Central memory CD8-positive, alpha-beta T cell (primary cell): Measurements from ENCODE around the gene CRYZ.
"Not testable (repeated sequence)": the region's sequence is repeated elsewhere in the genome, so short reads cannot be mapped to it uniquely, and the experiment has no call there.

ENCODE experiments used
- ATAC-seq: fragments of 150-1000 bp; cut with Tn5 transposase; replicated peaks from 2 replicates; pipeline ENCODE4 v1.10.0; 2022; ENCODE audit warnings: mild to moderate bottlenecking, moderate FRiP score, moderate number of reproducible peaks; ENCODE audit not compliant: poor library complexity, severe bottlenecking; ENCODE audit errors: extremely low read depth
- DNase-seq, 2 donors: peaks; one replicate each; pipeline ENCODE4 v3.0.0; 2021; ENCODE audit warnings: low spot score in 2 of 2
- H3K27ac Mint-ChIP-seq: one replicate; pipeline ENCODE4 v1.8.0; 2022; ENCODE audit warnings: low read depth, mild to moderate bottlenecking, moderate library complexity, mixed read lengths
- H3K27me3 Mint-ChIP-seq: one replicate; pipeline ENCODE4 v1.8.0; 2022; ENCODE audit warnings: mixed read lengths
- H3K36me3 Mint-ChIP-seq: one replicate; pipeline ENCODE4 v1.8.0; 2022; ENCODE audit warnings: mild to moderate bottlenecking, moderate library complexity, mixed read lengths; ENCODE audit not compliant: insufficient read depth
- H3K4me1 Mint-ChIP-seq: one replicate; pipeline ENCODE4 v1.8.0; 2022; ENCODE audit warnings: mixed read lengths
- H3K4me3 Mint-ChIP-seq: one replicate; pipeline ENCODE4 v1.8.0; 2022; ENCODE audit warnings: mild to moderate bottlenecking, moderate library complexity, mixed read lengths
- H3K9me3 Mint-ChIP-seq: one replicate; pipeline ENCODE4 v1.8.0; 2022; ENCODE audit warnings: mixed read lengths

Gene CRYZ

DNA sequence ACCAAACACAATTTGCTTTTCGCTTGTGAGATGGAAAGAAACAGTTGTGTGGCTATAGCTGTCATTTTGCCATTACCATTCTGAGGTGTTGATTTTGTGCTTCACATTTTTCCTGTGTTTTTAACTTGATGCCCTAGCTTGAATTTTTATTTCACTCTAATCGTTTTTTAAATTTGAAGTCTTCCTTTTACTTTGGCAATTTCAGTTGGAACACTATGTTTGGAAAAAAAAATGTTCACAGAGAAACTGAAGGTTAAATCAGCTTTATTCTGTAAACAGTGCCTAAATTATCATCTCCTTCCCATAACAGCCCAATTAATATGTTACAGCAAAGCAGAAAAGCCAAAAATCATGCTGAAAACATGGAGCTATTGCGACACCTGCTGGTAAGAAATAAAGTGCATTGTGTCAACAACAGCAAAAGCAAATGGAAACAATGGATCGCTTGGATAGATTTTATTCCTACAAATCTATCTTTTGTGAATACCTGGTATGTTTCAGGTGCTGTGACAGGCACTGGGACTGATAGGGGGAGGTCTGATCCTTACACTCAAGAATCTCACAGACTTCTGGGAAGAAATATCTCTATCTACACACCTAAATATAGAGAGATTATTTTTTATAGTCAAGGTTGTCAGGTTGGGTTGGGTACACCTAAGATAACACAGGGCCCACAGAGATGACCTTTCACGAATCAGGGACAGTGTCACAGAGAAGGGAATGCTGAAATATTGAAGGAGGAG is 43.1 kb downstream of the CRYZ start:
- Mint-ChIP-seq H3K27ac (no peak overlapping the region), H3K4me1 (no peaks in the 10 kb centered on the region), H3K9me3 (no peaks in the 10 kb centered on the region), H3K36me3 (no peaks in the 10 kb centered on the region), H3K4me3 (no peak overlapping the region), H3K27me3 (no peaks in the 10 kb centered on the region)
- peak; percentile 11 to 14 for DNase-seq
- no peak for ATAC-seq

DNA sequence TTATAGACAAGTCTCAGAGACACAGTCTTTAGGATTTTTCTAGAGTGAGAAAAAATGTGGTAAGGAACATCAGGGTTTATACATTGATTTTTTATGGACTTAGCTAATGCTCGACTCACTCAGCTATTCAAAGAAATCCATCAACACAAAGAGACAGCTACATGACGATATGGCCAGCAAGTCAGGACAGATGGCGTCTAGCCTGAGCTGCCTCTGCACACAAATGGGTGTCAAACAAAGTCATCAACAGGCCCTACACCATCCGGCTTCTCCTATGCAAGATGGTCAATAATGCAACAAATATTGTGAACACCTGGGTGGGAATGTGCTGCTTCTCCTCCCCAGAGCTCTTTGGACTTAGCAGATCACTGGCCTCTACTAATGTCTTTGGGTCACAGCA is 45.9 kb downstream of the CRYZ start:
- Mint-ChIP-seq H3K4me1 (no peaks in the 10 kb centered on the region), H3K27me3 (no peaks in the 10 kb centered on the region), H3K36me3 (no peaks in the 10 kb centered on the region), H3K4me3 (no peak overlapping the region), H3K9me3 (no peaks in the 10 kb centered on the region), H3K27ac (no peak overlapping the region)
- ATAC-seq (no peak), DNase-seq (no peak)

DNA sequence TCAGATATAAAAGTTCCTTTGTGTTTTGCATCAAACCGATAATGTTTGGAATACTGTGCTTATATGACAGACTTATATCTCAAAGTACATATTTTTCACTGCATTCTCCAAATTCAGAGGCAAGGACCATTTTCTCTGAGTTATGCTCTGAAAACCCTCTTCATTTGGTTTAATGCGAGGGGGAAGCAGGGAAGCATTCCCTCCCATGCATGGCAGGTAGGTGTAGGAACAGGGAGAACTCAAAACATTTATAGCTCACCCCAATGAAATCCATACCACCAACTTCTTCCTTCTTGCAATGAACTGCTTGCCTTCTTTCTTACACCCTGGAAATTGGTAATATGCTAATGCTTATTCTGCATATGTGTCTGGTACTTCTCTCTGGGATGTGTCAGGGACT is 48.5 kb downstream of the CRYZ start:
- Mint-ChIP-seq H3K4me1 (no peaks in the 10 kb centered on the region), H3K27me3 (peaks cover 1% of the 10 kb centered on the region), H3K9me3 (no peaks in the 10 kb centered on the region), H3K4me3 (no peak overlapping the region), H3K36me3 (no peaks in the 10 kb centered on the region), H3K27ac (no peak overlapping the region)
- DNase-seq (no peak), ATAC-seq (no peak)

DNA sequence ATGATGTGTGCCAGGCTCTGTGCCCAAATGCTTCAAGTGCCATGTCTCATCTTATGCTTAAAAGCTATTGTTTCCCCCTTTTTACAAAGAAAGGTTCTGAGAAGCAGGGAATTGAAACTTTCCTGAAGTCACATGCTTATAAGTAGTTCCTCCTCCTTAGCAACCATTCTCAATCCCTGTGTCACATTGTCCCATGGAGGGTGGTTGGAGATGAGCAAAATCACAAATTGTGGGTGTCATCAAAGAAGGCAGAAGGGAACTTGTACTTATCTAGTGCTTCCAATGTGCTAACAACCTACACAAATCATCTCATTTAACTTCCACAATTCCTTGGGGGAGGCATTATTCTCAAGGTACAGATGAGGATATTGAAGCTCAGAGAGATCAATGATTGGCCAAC is 49.2 kb downstream of the CRYZ start:
- Mint-ChIP-seq H3K4me3 (no peak overlapping the region), H3K9me3 (no peaks in the 10 kb centered on the region), H3K4me1 (no peaks in the 10 kb centered on the region), H3K27ac (no peak overlapping the region), H3K36me3 (no peaks in the 10 kb centered on the region), H3K27me3 (peaks cover 8% of the 10 kb centered on the region)
- ATAC-seq (no peak), DNase-seq (no peak)

DNA sequence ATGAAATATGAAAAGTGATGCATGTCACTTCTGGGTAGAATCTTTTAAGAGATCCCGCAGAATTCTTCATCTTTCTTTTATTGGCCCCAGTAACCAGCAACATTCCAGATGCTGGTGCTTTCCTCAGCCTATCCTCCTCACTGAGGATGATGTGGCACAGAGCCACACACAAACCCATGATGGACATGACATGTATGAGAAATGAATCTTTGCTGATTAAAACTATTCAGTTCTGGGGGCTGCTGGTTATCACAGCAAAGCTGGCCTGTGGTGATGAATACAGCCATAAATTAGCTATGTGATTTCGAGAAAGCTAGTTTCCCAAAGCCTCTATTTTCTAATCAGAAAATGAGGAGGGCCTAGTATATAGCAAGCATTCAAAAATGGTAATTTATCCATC is 51.0 kb downstream of the CRYZ start:
- Mint-ChIP-seq H3K9me3 (no peaks in the 10 kb centered on the region), H3K27ac (no peak overlapping the region), H3K4me1 (no peaks in the 10 kb centered on the region), H3K36me3 (no peaks in the 10 kb centered on the region), H3K4me3 (no peak overlapping the region), H3K27me3 (peaks cover 16% of the 10 kb centered on the region)
- no peak for ATAC-seq
- no peak for DNase-seq

DNA sequence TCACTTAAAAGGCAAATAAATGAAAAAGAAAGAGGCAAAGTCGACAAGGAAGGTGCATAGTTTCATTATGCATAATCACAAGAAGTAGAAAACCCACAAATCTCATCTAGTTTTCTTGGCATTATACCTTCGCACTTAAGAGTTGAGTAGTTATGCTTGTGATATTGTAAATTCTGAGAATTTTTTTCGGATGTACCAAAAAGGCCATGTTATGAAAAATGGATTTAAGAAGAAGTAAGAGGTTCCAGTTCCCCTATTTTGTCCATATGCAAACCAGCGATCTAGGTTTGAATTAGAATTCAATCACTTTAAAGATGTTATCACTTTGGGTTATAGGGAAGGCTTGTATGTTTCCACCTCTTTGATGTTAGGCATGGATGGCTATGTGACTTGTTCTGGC is 51.4 kb downstream of the CRYZ start:
- peaks cover 16% of the 10 kb centered on the region for H3K27me3 Mint-ChIP-seq
- no peak for ATAC-seq
- no peaks in the 10 kb centered on the region for H3K4me1 Mint-ChIP-seq
- no peak overlapping the region for H3K27ac Mint-ChIP-seq
- H3K9me3 Mint-ChIP-seq: no peaks in the 10 kb centered on the region
- H3K4me3 Mint-ChIP-seq: no peak overlapping the region
- DNase-seq: no peak
- H3K36me3 Mint-ChIP-seq: no peaks in the 10 kb centered on the region

DNA sequence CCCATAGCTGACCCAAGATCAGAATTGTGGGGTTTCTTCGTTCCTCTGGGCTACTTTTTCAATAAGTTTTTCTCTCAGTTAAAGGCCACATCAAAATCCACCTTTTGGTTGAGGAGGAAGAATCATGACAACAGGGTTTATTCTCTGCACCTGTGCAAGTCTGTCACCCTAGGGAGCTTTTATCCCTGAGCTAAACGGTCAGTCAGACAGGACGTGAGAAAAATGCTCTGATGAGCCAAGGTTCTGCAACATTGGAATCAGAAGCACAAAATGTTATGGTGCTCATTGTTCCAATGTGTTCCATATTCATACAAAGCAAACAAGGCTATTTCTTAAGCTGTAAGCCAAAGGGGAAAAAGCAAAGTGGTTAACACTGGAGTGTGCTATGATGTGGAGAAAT is 51.8 kb downstream of the CRYZ start:
- DNase-seq (no peak), ATAC-seq (no peak)

DNA sequence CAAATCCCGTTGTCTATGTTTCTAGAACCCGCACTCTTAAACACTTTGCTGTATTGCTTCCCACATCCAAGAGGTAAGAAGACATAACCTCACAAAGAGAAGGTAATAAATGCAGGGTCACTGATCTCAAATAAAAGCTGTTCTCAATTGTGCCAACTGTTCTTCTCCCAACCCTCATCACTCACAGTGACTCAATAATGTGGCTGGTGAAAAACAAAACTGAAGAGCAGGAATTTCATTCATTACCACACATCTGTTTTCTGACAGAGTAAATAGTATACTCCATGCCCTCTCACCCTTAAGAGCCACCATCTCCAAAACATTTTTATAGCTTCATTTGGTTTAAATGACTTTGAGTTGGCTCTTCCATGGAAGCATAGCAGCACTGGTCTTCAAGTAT is 53.0 kb downstream of the CRYZ start:
- H3K4me1 Mint-ChIP-seq: no peaks in the 10 kb centered on the region
- no peaks in the 10 kb centered on the region for H3K9me3 Mint-ChIP-seq
- DNase-seq (no peak), ATAC-seq (no peak)
- H3K27ac Mint-ChIP-seq: no peak overlapping the region
- H3K27me3 Mint-ChIP-seq: peaks cover 26% of the 10 kb centered on the region
- H3K4me3 Mint-ChIP-seq: no peak overlapping the region
- H3K36me3 Mint-ChIP-seq: no peaks in the 10 kb centered on the region

More for the DNA sequence above, 51.8 kb downstream of the CRYZ start:
- Mint-ChIP-seq H3K27ac (no peak overlapping the region), H3K4me3 (no peak overlapping the region), H3K9me3 (no peaks in the 10 kb centered on the region), H3K27me3 (peaks cover 16% of the 10 kb centered on the region), H3K4me1 (no peaks in the 10 kb centered on the region), H3K36me3 (no peaks in the 10 kb centered on the region)

DNA sequence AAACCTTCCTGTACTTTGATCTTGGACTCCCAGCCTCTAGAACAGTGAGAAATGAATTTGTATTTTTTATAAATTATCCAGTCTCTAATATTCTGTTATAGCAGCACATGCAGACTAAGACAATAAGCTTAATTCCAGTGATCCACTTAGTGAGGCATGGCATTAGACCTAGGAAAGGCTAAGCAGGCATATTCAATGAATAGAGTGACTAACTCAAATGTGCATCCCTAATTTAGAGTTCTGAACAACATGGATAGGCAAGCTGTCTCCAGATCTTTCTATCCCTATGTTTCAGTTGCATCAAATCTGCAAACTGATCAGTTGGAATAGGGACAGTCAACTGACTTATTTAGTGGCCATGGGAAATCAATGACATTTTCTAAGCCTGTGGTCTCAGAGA is 54.9 kb downstream of the CRYZ start:
- no peaks in the 10 kb centered on the region for H3K4me1 Mint-ChIP-seq
- no peak overlapping the region for H3K4me3 Mint-ChIP-seq

DNA sequence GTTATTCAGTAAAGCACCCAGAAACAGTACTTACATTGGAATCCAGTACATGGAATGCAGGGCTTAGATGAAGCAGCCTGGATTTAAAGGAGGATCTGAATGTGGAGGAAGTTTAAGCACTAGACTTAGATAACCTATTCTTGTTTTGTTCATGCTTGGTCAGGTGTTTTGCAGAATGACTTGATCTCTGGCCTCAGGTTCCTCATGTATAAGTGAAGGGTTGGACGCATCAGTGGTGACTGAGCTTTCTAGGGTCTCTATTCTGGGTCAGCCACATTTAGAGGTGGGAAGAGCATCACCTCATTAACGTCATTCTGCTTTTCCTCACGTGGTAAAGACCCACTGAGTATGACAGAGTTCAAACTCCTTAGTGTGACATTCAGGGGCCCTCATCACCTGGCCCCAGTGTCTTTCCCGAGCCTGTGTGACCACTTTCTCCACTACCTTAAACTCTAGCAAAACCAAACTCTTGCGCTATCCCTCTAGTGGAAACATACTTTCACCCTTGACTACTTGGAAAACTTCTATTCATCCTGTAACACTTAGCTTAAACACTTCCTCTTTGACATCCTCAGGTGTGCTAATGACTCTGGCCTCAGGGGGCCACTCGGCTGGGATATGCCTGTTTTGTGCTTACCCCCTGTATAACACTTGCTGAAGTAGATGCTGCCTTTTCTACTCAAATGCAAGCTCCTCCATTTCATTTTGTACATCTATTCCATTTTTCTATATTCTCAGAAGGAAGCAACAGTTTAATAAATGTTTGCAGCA is 58.4 kb downstream of the CRYZ start:
- no peak for DNase-seq
- H3K27me3 Mint-ChIP-seq: peaks cover 54% of the 10 kb centered on the region
- H3K4me1 Mint-ChIP-seq: no peaks in the 10 kb centered on the region
- H3K36me3 Mint-ChIP-seq: no peaks in the 10 kb centered on the region
- peaks cover under 1% of the 10 kb centered on the region for H3K9me3 Mint-ChIP-seq
- H3K4me3 Mint-ChIP-seq: no peak overlapping the region
- ATAC-seq: no peak
- no peak overlapping the region for H3K27ac Mint-ChIP-seq

More for the DNA sequence above, 54.9 kb downstream of the CRYZ start:
- ATAC-seq (no peak), DNase-seq (no peak)
- Mint-ChIP-seq H3K9me3 (no peaks in the 10 kb centered on the region), H3K27me3 (peaks cover 45% of the 10 kb centered on the region), H3K36me3 (no peaks in the 10 kb centered on the region), H3K27ac (no peak overlapping the region)

DNA sequence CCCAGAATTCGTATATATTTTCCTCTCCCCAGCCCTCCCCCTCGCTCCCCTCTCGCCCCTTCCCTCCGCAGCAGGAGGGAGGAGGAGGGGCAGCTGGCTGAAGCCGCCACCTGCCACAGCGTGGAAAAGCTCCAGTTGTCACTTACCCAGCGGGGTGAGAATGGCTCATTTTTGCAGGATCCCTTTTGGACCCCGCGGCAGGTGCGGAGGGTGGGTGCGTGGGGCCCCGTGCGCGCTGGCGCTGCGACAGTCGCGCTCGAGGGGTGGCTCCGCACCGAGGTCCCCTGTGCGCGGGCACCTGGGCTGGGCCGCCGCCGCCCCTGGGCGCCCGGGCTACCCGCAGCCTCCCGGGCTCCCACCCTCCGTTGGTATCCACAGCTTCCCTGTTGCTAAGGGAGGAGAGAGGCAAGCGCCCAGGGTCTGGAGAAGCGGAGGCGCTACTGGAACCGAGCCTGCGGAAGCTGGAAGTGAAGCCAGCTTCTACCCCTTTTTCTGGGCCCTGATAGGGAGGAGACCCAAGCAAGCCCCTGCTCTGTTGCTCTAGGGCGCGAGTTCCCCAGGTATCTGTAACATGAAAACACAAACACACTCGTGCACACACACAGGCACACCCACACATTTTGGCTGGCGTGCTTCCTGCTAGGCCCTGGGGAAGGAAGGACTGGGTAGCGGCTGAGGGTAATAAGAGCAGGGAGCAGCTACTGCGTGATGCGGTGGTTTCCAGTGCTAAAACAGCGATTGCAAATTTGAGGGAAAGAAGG is 59.3 kb downstream of the CRYZ start, which contains the start of gene ERICH3:
TSS of gene ERICH3 (minus strand) at position 442 of the 761 bp plus-strand sequence. CDS start at position 169, 273 bp downstream.
- Mint-ChIP-seq H3K4me3 (no peak within 1 kb of the TSS), H3K27ac (no peak within 1 kb of the TSS), H3K4me1 (no peaks in the 10 kb centered on the region), H3K27me3 (peaks cover 51% of the 10 kb centered on the region), H3K36me3 (no peaks in the 10 kb centered on the region), H3K9me3 (peaks cover 4% of the 10 kb centered on the region)
- no peak for DNase-seq
- ATAC-seq: no peak

DNA sequence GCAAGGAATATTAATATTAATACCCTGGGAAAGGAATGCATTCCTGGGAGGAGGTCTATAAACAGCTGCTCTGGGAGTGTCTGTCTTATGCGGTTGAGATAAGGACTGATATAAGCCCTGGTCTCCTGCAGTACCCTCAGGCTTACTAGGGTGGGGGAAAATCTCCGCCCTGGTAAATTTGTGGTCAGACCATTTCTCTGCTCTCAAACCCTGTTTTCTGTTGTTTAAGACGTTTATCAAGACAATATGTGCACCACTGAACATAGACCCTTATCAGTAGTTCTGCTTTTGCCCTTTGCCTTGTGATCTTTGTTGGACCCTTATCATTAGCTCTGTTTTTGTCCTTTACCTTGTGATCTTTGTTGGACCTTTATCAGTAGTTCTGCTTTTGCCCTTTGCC is 62.0 kb downstream of the CRYZ start:
- not testable (repeated sequence) for DNase-seq, H3K9me3 Mint-ChIP-seq, H3K36me3 Mint-ChIP-seq, ATAC-seq, H3K4me3 Mint-ChIP-seq, H3K27ac Mint-ChIP-seq, H3K4me1 Mint-ChIP-seq
- peaks cover 44% of the 10 kb centered on the region for H3K27me3 Mint-ChIP-seq
